Liver (tissue), 9 donors: ENCODE results near the gene TRPM2. TPM values are rescaled to one million over a fixed set of nuclear protein-coding genes. Genes with fewer than 3 reads are reported as not detected.

Experiments used
- DNase-seq: peaks from one replicate; pipeline ENCODE4 v3.0.0-alpha.2; 2017; ENCODE audit warnings: low spot score
- H3K27ac ChIP-seq, 2 donors: one replicate each; pipeline ENCODE4 v1.7.0; 2013; ENCODE audit warnings: inconsistent platforms in 2 of 2, low read length in 2 of 2, control low read depth in 1 of 2, low read depth in 1 of 2, mild to moderate bottlenecking in 1 of 2
- H3K27me3 ChIP-seq, 4 donors: one replicate each; pipeline versions ENCODE4 v1.6.1 to v1.7.0; 2013; ENCODE audit warnings: low read length in 3 of 4, inconsistent platforms in 1 of 4, mild to moderate bottlenecking in 1 of 4, moderate library complexity in 1 of 4; ENCODE audit not compliant: control insufficient read depth in 4 of 4, insufficient read depth in 4 of 4
- H3K36me3 ChIP-seq, 4 donors: one replicate each; pipeline versions ENCODE4 v1.6.1 to v1.7.0; 2013; ENCODE audit warnings: low read length in 3 of 4, mild to moderate bottlenecking in 3 of 4, low read depth in 1 of 4, moderate library complexity in 1 of 4; ENCODE audit not compliant: control insufficient read depth in 4 of 4, insufficient read depth in 3 of 4
- H3K4me1 ChIP-seq, 4 donors: one replicate each; pipeline versions ENCODE4 v1.6.1 to v1.7.0; 2013; ENCODE audit warnings: low read length in 3 of 4, mild to moderate bottlenecking in 3 of 4, moderate library complexity in 1 of 4; ENCODE audit not compliant: control insufficient read depth in 4 of 4, insufficient read depth in 4 of 4
- H3K4me3 ChIP-seq, 3 donors: one replicate each; pipeline versions ENCODE4 v1.6.1 to v1.7.0; 2013; ENCODE audit warnings: low read length in 3 of 3, control low read depth in 1 of 3, low read depth in 1 of 3, mild to moderate bottlenecking in 1 of 3
- H3K9ac ChIP-seq, 2 donors: one replicate each; pipeline ENCODE4 v1.7.0; 2013; ENCODE audit warnings: low read length in 2 of 2, mild to moderate bottlenecking in 2 of 2, moderate library complexity in 2 of 2, control low read depth in 1 of 2, low read depth in 1 of 2
- H3K9me3 ChIP-seq, 4 donors: one replicate each; pipeline versions ENCODE4 v1.6.1 to v1.7.0; 2013; ENCODE audit warnings: low read length in 3 of 4; ENCODE audit not compliant: control insufficient read depth in 4 of 4
- CTCF ChIP-seq: fragments of 150-350 bp; IDR thresholded peaks from 2 replicates; pipeline ENCODE4 v1.5.1; 2017; ENCODE audit warnings: improper control_type of control experiment, low read depth, low read length; ENCODE audit not compliant: missing input control
- EGR1 ChIP-seq, 2 donors: IDR thresholded peaks; 2 replicates each; pipeline ENCODE4 v1.6.1; 2016 to 2018; ENCODE audit warnings: antibody characterized with exemption in 2 of 2, low read depth in 2 of 2
- FOXA1 ChIP-seq: IDR thresholded peaks from 2 replicates; pipeline ENCODE4 v1.6.1; 2016; ENCODE audit warnings: antibody characterized with exemption
- GABPA ChIP-seq, 2 donors: IDR thresholded peaks in 1 of 2; conservative IDR thresholded peaks in 1 of 2; 2 replicates each; pipeline ENCODE4 v1.6.1; 2016; ENCODE audit warnings: antibody characterized with exemption in 2 of 2, mild to moderate bottlenecking in 1 of 2, moderate library complexity in 1 of 2
- HNF4A ChIP-seq, 2 donors: conservative IDR thresholded peaks; 2 replicates each; pipeline ENCODE4 v1.6.1; 2016; ENCODE audit warnings: antibody characterized with exemption in 2 of 2, mild to moderate bottlenecking in 2 of 2
- HNF4G ChIP-seq: IDR thresholded peaks from 2 replicates; pipeline ENCODE4 v1.6.1; 2016; ENCODE audit warnings: antibody characterized with exemption
- JUND ChIP-seq, 2 donors: IDR thresholded peaks; 2 replicates each; pipeline ENCODE4 v1.6.1; 2016; ENCODE audit warnings: antibody characterized with exemption in 2 of 2
- MAX ChIP-seq: IDR thresholded peaks from 2 replicates; pipeline ENCODE4 v1.6.1; 2016; ENCODE audit warnings: antibody characterized with exemption
- NR2F2 ChIP-seq: IDR thresholded peaks from 2 replicates; pipeline ENCODE4 v1.6.1; 2016; ENCODE audit warnings: antibody characterized with exemption
- RAD21 ChIP-seq, 2 donors: IDR thresholded peaks; 2 replicates each; pipeline ENCODE4 v1.6.1; 2016; ENCODE audit warnings: antibody characterized with exemption in 2 of 2, mild to moderate bottlenecking in 2 of 2
- REST ChIP-seq: IDR thresholded peaks from 2 replicates; pipeline ENCODE4 v1.6.1; 2016; ENCODE audit warnings: antibody characterized with exemption, mild to moderate bottlenecking
- RXRA ChIP-seq, 2 donors: IDR thresholded peaks; 2 replicates each; pipeline ENCODE4 v1.6.1; 2017 to 2018; ENCODE audit warnings: antibody characterized with exemption in 2 of 2, mild to moderate bottlenecking in 1 of 2
- SP1 ChIP-seq: IDR thresholded peaks from 2 replicates; pipeline ENCODE4 v1.6.1; 2018; ENCODE audit warnings: antibody characterized with exemption, mild to moderate bottlenecking
- TAF1 ChIP-seq: conservative IDR thresholded peaks from 2 replicates; pipeline ENCODE4 v1.6.1; 2016; ENCODE audit warnings: antibody characterized with exemption, mild to moderate bottlenecking
- ZBTB33 ChIP-seq: IDR thresholded peaks from 2 replicates; pipeline ENCODE4 v1.6.1; 2016; ENCODE audit warnings: antibody characterized with exemption
- WGBS: extraction: QIAGEN DNeasy Blood & Tissue Kit; methylation state at CpG from one replicate; pipeline ENCODE4 v1.1.7; 2013; 5-methylcytosine and 5-hydroxymethylcytosine counted together
- polyA plus RNA-seq, 2 donors: library from polyadenylated mRNA; stranded (reverse) in 1 of 2; unstranded in 1 of 2; fragments of 200-250 nt in 1 of 2; fragments of >200 nt in 1 of 2; fragmentation: Nextera tagmentation in 1 of 2; extraction: Ambion mirVana in 1 of 2; gene quantifications; one replicate each; pipeline versions ENCODE4 v1.2.1 to v1.2.3, GENCODE V29; 2013 to 2015
- total RNA-seq, 2 donors: library from RNA; depleted of rRNA; stranded (reverse); fragments of >200 nt; gene quantifications; one replicate each; pipeline ENCODE4 v1.2.3, GENCODE V29; 2014
- donor health status: healthy.
- donor health status: healthy.
- donor health status: healthy.
- donor health status: healthy.
- donor health status: healthy.

TRPM2 gene
- total and polyA plus RNA-seq, 4 donors, result 0.43 to 1.3 (median 0.63) TPM

- no peak overlapping the region for H3K27ac ChIP-seq
- H3K4me3 ChIP-seq, result no peak overlapping the region
- no peak overlapping the region for H3K9ac ChIP-seq
- H3K9me3 ChIP-seq, result no peaks in the 10 kb centered on the region
- H3K4me1 ChIP-seq, result peaks cover 0 to 10% (median 5%) of the 10 kb centered on the region in 4 donors
- 94% methylated on average over 28 of the region's 28 CpGs for WGBS
- no peak for DNase-seq
- no peaks in the 10 kb centered on the region for H3K36me3 ChIP-seq
- H3K27me3 ChIP-seq, result no peaks in the 10 kb centered on the region
- TF ChIP-seq EGR1 (IDR thresholded peaks at IDR 0.05; ENCODE audit: low read depth in 2 of 2), result no peak
- no peak for TF ChIP-seq SP1
- TF ChIP-seq JUND (IDR thresholded peaks at IDR 0.05), result no peak
- no peak for TF ChIP-seq NR2F2
- no peak for TF ChIP-seq ZBTB33
- TF ChIP-seq REST, result no peak
- TF ChIP-seq HNF4A (conservative IDR thresholded peaks at IDR 0.05), result no peak
- no peak for TF ChIP-seq TAF1
- no peak for TF ChIP-seq GABPA (IDR thresholded peaks at IDR 0.05 in 1 of 2, conservative IDR thresholded peaks at IDR 0.05 in 1 of 2)
- no peak for TF ChIP-seq RAD21 (IDR thresholded peaks at IDR 0.05)
- no peak for TF ChIP-seq RXRA (IDR thresholded peaks at IDR 0.05)
- TF ChIP-seq CTCF, result no peak
Measured at GRCh38 chr21:44366586-44367211, 13.3 kb downstream of the TRPM2 start.

- H3K4me3 ChIP-seq, result no peak overlapping the region
- WGBS, result 54% methylated on average over 35 of the region's 35 CpGs
- no peak overlapping the region for H3K9ac ChIP-seq
- TF ChIP-seq HNF4G (no peak), ZBTB33 (no peak), RAD21 (IDR thresholded peaks at IDR 0.05) (no peak), REST (no peak), FOXA1 (no peak), RXRA (IDR thresholded peaks at IDR 0.05) (no peak), MAX (no peak), TAF1 (no peak), EGR1 (IDR thresholded peaks at IDR 0.05; ENCODE audit: low read depth in 2 of 2) (no peak), SP1 (no peak)
- H3K27me3 ChIP-seq, result no peaks in the 10 kb centered on the region
- H3K4me1 ChIP-seq, result peaks cover 0 to 10% (median 5%) of the 10 kb centered on the region in 4 donors
- no peak overlapping the region for H3K27ac ChIP-seq
- no peak for DNase-seq
- no peaks in the 10 kb centered on the region for H3K36me3 ChIP-seq
- H3K9me3 ChIP-seq, result no peaks in the 10 kb centered on the region
Measured at GRCh38 chr21:44368711-44369446, 15.5 kb downstream of the TRPM2 start.
